Measurements from ENCODE around the gene FRMD1.

DNA sequence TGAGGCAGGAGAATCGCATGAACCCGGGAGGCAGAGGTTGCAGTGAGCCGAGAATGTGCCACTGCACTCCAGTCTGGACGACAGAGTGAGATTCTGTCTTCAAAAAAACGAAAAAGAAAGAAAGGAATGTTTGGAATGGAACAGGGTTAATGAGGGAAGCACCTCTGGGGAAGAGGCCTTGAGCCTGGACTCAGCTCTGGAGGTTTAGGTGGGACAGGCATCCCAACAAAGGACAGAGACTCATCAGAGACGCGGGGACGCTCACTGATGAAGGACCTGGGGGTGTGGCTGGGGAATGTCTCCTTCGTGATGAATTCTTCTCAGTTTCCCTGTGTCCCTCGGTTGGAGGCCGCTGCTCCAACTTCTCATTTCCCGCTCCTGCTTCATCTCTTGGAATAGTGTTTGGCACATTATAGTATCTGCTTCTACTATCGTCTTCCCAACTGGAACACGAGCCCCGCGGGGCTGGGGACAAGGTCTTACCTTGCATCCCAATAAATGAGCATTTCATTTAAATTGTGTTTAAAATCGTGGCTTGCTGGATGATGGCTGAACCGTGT lies 54.0 kb downstream of the FRMD1 start:
- TF ChIP-seq TCF12 (IDR thresholded peaks at IDR 0.05; ENCODE audit: low read depth) (no peak), YY1 (IDR thresholded peaks at IDR 0.05; ENCODE audit: low read depth) (no peak), RAD21 (IDR thresholded peaks at IDR 0.05; ENCODE audit: low read depth) (no peak)
- TF ChIP-seq, protein P1, sequence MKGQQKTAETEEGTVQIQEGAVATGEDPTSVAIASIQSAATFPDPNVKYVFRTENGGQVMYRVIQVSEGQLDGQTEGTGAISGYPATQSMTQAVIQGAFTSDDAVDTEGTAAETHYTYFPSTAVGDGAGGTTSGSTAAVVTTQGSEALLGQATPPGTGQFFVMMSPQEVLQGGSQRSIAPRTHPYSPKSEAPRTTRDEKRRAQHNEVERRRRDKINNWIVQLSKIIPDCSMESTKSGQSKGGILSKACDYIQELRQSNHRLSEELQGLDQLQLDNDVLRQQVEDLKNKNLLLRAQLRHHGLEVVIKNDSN (IDR thresholded peaks at IDR 0.05) = no peak

Measured in Ishikawa (cell line).